Upper lobe of left lung (tissue), 4 donors: ENCODE measurements around the gene SKIC8.

ENCODE experiments used
- CTCF ChIP-seq, 6 experiments: fragments of 450-650 bp in 4 of 6; fragments of 200-600 bp in 2 of 6; sonication (generic) in 2 of 6; IDR thresholded peaks; one replicate each; pipeline ENCODE4 v1.5.1; 2016 to 2019; ENCODE audit warnings: antibody characterized with exemption in 6 of 6
- POLR2A ChIP-seq, 4 donors: fragments of 450-650 bp; IDR thresholded peaks; one replicate each; pipeline ENCODE4 v1.5.1; 2016 to 2017; ENCODE audit warnings: antibody characterized with exemption in 4 of 4, mild to moderate bottlenecking in 2 of 4

- TF ChIP-seq CTCF (IDR thresholded peaks at IDR 0.05): no peak
- TF ChIP-seq POLR2A (IDR thresholded peaks at IDR 0.05): no peak
Observed at GRCh38 chr15:78312536-78312935, 13.1 kb upstream of the SKIC8 start.
